A549 (cell line): ENCODE data around the gene MTPN. TPM values are rescaled to one million over a fixed set of nuclear protein-coding genes. Genes with fewer than 3 reads are reported as not detected.

ENCODE experiments used
- ATAC-seq, 2 experiments: fragments of 200-7000 bp in 1 of 2; fragments of >200 bp in 1 of 2; cut with Nextera tagmentation in 1 of 2; cut with Tn5 transposase in 1 of 2; 3 replicates each; pipeline versions ENCODE4 v1.8.0 to v1.9.1; 2018 to 2020; ENCODE audit warnings: mild to moderate bottlenecking in 1 of 2, moderate library complexity in 1 of 2
- CTCF ChIA-PET: fragments of 300-600 bp; sonication (Branson Sonifier 250); formaldehyde crosslinking; extraction: SDS; loops from one replicate; lab custom pipeline; 2021; ENCODE audit warnings: antibody characterized with exemption, inconsistent platforms; lab: Yijun Ruan, JAX
- POLR2A ChIA-PET: fragments of 350-600 bp; formaldehyde crosslinking; extraction: SDS; loops from one replicate; lab custom pipeline; 2021; ENCODE audit warnings: antibody characterized with exemption, inconsistent platforms; lab: Yijun Ruan, JAX
- DNase-seq, 2 experiments: peaks; one replicate each; pipeline versions ENCODE4 v3.0.0 to v3.0.0-alpha.2; 2011 to 2016; ENCODE audit warnings: low read depth in 1 of 2, low spot score in 1 of 2
- FAIRE-seq: peaks from 2 replicates; lab custom pipeline; 2011; peaks lifted over from hg19 to GRCh38; lab: Jason Lieb, UNC
- H3K27ac ChIP-seq, 2 experiments: fragments of >200 bp; sonication (Bioruptor Twin); formaldehyde crosslinking; 3 replicates each; pipeline ENCODE4 v1.5.1; 2016 to 2017
- H3K4me1 ChIP-seq: fragments of >200 bp; sonication (Bioruptor Twin); formaldehyde crosslinking; 3 replicates; pipeline ENCODE4 v1.6.1; 2016
- H3K4me2 ChIP-seq: fragments of >200 bp; sonication (Bioruptor Twin); formaldehyde crosslinking; 3 replicates; pipeline ENCODE4 v1.6.1; 2016
- H3K4me3 ChIP-seq: fragments of >200 bp; sonication (Bioruptor Twin); formaldehyde crosslinking; 3 replicates; pipeline ENCODE4 v1.5.1; 2016
- H3K9me3 ChIP-seq: fragments of >200 bp; sonication (Bioruptor Twin); formaldehyde crosslinking; 3 replicates; pipeline ENCODE4 v1.6.1; 2016
- BHLHE40 ChIP-seq: IDR thresholded peaks from 2 replicates; pipeline ENCODE4 v1.6.1; 2012; ENCODE audit warnings: low read depth, low read length, inconsistent platforms
- CEBPB ChIP-seq, 2 experiments: fragments of >200 bp in 1 of 2; sonication (Bioruptor Twin) in 1 of 2; formaldehyde crosslinking in 1 of 2; IDR thresholded peaks; 2 replicates each; pipeline ENCODE4 v1.6.1; 2012 to 2016
- CHD4 ChIP-seq: fragments of 200-600 bp; sonication (generic); IDR thresholded peaks from 2 replicates; pipeline ENCODE4 v1.6.1; 2016; ENCODE audit warnings: antibody characterized with exemption, mild to moderate bottlenecking, borderline replicate concordance
- EHF ChIP-seq: fragments of 250-450 bp; sonication (Bioruptor Pico); IDR thresholded peaks from 2 replicates; pipeline ENCODE4 v1.5.0; 2020; ENCODE audit warnings: mild to moderate bottlenecking
- FOSL2 ChIP-seq, 2 experiments: fragments of 450-650 bp in 1 of 2; fragments of >200 bp in 1 of 2; sonication (Bioruptor Twin) in 1 of 2; formaldehyde crosslinking; IDR thresholded peaks; 2 replicates each; pipeline versions ENCODE4 v1.5.0 to v1.6.1; 2016 to 2020; ENCODE audit warnings: mild to moderate bottlenecking in 1 of 2, moderate library complexity in 1 of 2
- GATA3 ChIP-seq: IDR thresholded peaks from 2 replicates; pipeline ENCODE4 v1.6.1; 2012; ENCODE audit warnings: borderline replicate concordance
- HDAC2 ChIP-seq: fragments of 200-600 bp; sonication (generic); IDR thresholded peaks from 2 replicates; pipeline ENCODE4 v1.6.1; 2016
- HEYL ChIP-seq: fragments of 250-450 bp; sonication (Bioruptor Pico); IDR thresholded peaks from 2 replicates; pipeline ENCODE4 v1.8.0; 2021; ENCODE audit warnings: mild to moderate bottlenecking, moderate library complexity
- JUNB ChIP-seq: fragments of >200 bp; sonication (Bioruptor Twin); formaldehyde crosslinking; IDR thresholded peaks from 2 replicates; pipeline ENCODE4 v1.6.1; 2016
- KDM5A ChIP-seq: fragments of 200-600 bp; sonication (generic); IDR thresholded peaks from 2 replicates; pipeline ENCODE4 v1.6.1; 2016; ENCODE audit warnings: antibody characterized with exemption, mild to moderate bottlenecking
- MAFK ChIP-seq: fragments of 450-650 bp; IDR thresholded peaks from 2 replicates; pipeline ENCODE4 v1.6.1; 2014; ENCODE audit not compliant: partially characterized antibody
- MAZ ChIP-seq: fragments of 150-350 bp; IDR thresholded peaks from 2 replicates; pipeline ENCODE4 v1.6.1; 2014; ENCODE audit warnings: antibody characterized with exemption, low read depth, low read length, borderline replicate concordance
- NFE2L2 ChIP-seq: fragments of 150-350 bp; conservative IDR thresholded peaks from 2 replicates; pipeline ENCODE4 v1.6.1; 2014; ENCODE audit warnings: low read length
- NPAS2 ChIP-seq: fragments of 250-450 bp; sonication (Bioruptor Pico); IDR thresholded peaks from 2 replicates; pipeline ENCODE4 v1.8.0; 2022; ENCODE audit warnings: mild to moderate bottlenecking, moderate library complexity, borderline replicate concordance
- NR3C1 ChIP-seq: fragments of >200 bp; sonication (Bioruptor Twin); formaldehyde crosslinking; IDR thresholded peaks from 3 replicates; pipeline ENCODE4 v1.6.1; 2017
- PHF8 ChIP-seq: fragments of 200-600 bp; sonication (generic); IDR thresholded peaks from 2 replicates; pipeline ENCODE4 v1.6.1; 2016; ENCODE audit warnings: low read depth, mild to moderate bottlenecking, antibody characterized with exemption, moderate library complexity, borderline replicate concordance
- TFCP2L1 ChIP-seq: fragments of 250-450 bp; sonication (Bioruptor Pico); IDR thresholded peaks from 2 replicates; pipeline ENCODE4 v1.5.0; 2021; ENCODE audit warnings: mild to moderate bottlenecking
- WGBS: methylation state at CpG from one replicate; pipeline ENCODE4 v1.1.6; 2017; ENCODE audit errors: missing lambda C conversion rate; 5-methylcytosine and 5-hydroxymethylcytosine counted together
- polyA plus RNA-seq, 4 experiments: library from polyadenylated mRNA; depleted of rRNA in 3 of 4; stranded (reverse); fragments of >200 nt; fragmentation: RNase III in 1 of 4; extraction: RNeasy Plus Mini Kit Qiagen cat#74134 plus additional on column Dnase treatment in 1 of 4; gene quantifications; 2 replicates in 3 of 4; 3 replicates in 1 of 4; pipeline ENCODE4 v1.2.3, GENCODE V29; 2011 to 2017
- TF ChIP-seq, protein P1 (sequence below): fragments of >200 bp; sonication (Bioruptor Twin); formaldehyde crosslinking; IDR thresholded peaks from 3 replicates; pipeline ENCODE4 v1.6.1; 2016
- TF ChIP-seq, protein P2 (sequence below): IDR thresholded peaks from 2 replicates; pipeline ENCODE4 v1.6.1; 2012; ENCODE audit warnings: low read depth, borderline replicate concordance
- TF ChIP-seq, protein P3 (sequence below): fragments of 150-350 bp; IDR thresholded peaks from 2 replicates; pipeline ENCODE4 v1.6.1; 2014; ENCODE audit warnings: low read depth, mild to moderate bottlenecking, low read length
- TF ChIP-seq, protein P4 (sequence below): fragments of >200 bp; sonication (Bioruptor Twin); formaldehyde crosslinking; IDR thresholded peaks from 2 replicates; pipeline ENCODE4 v1.6.1; 2016
- TF ChIP-seq, protein P5 (sequence below): fragments of 450-650 bp; IDR thresholded peaks from 2 replicates; pipeline ENCODE4 v1.6.1; 2014; ENCODE audit warnings: antibody characterized with exemption

Gene MTPN
- polyA plus RNA-seq, 2 of the 4 experiments (the other 2 are of a cell fraction) = 147 to 206 TPM

DNA sequence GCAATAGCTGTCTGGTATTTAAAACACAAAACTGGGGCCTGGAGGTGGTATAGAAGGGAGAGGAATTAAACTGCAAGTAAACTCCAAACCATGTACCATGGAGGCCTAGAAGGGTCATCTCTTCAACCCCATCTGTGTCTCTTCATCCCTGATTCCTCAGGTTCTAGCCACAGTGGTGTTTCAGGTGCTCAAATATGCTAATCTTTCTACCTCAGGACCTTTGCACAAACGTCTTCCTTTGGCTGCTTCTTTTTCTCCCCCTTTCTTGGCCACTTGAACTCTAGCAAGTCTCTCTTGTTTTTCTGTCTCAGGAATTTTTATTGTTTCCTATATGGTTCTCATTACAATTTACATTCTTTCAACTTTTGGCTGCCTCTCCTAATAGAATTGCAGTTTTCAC, 25.6 kb upstream of the MTPN start:
- no peak; a peak in 1 of 6 replicates for ATAC-seq
- DNase-seq = no peak
- POLR2A ChIA-PET = no interaction called here
- Histone ChIP-seq H3K9me3 (no peaks in the 10 kb centered on the region), H3K4me2 (no peak overlapping the region), H3K4me1 (0 out of 3 replicates have a peak, but pooled peaks cover 9% of the 10 kb centered on the region), H3K27ac (no peak overlapping the region), H3K4me3 (no peak overlapping the region)
- CTCF ChIA-PET = interaction anchor here (1.8 kb wide), 2 partner anchors 14 to 330 kb away, joined by 3 to 4 read pairs; no protein-coding TSS in a partner anchor
- 2% methylated on average over 1 of the region's 1 CpG for WGBS
- no peak for FAIRE-seq
- TF ChIP-seq FOSL2 (IDR thresholded peaks at IDR 0.05) (no peak), FOSL2 (CRISPR knock-in tag; IDR thresholded peaks at IDR 0.05) (no peak), TFCP2L1 (no peak), HEYL (no peak), EHF (no peak), HDAC2 (no peak), PHF8 (no peak), BHLHE40 (no peak), CEBPB (IDR thresholded peaks at IDR 0.05) (no peak), KDM5A (no peak), JUNB (no peak), NPAS2 (CRISPR knock-in tag) (no peak), GATA3 (no peak), MAZ (no peak), CHD4 (no peak), NFE2L2 (no peak)
- TF ChIP-seq, protein P1, sequence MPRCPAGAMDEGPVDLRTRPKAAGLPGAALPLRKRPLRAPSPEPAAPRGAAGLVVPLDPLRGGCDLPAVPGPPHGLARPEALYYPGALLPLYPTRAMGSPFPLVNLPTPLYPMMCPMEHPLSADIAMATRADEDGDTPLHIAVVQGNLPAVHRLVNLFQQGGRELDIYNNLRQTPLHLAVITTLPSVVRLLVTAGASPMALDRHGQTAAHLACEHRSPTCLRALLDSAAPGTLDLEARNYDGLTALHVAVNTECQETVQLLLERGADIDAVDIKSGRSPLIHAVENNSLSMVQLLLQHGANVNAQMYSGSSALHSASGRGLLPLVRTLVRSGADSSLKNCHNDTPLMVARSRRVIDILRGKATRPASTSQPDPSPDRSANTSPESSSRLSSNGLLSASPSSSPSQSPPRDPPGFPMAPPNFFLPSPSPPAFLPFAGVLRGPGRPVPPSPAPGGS = no peak
- TF ChIP-seq, protein P2, sequence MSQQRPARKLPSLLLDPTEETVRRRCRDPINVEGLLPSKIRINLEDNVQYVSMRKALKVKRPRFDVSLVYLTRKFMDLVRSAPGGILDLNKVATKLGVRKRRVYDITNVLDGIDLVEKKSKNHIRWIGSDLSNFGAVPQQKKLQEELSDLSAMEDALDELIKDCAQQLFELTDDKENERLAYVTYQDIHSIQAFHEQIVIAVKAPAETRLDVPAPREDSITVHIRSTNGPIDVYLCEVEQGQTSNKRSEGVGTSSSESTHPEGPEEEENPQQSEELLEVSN = no peak
- TF ChIP-seq, protein P3, sequence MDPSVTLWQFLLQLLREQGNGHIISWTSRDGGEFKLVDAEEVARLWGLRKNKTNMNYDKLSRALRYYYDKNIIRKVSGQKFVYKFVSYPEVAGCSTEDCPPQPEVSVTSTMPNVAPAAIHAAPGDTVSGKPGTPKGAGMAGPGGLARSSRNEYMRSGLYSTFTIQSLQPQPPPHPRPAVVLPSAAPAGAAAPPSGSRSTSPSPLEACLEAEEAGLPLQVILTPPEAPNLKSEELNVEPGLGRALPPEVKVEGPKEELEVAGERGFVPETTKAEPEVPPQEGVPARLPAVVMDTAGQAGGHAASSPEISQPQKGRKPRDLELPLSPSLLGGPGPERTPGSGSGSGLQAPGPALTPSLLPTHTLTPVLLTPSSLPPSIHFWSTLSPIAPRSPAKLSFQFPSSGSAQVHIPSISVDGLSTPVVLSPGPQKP = no peak
- TF ChIP-seq, protein P4, sequence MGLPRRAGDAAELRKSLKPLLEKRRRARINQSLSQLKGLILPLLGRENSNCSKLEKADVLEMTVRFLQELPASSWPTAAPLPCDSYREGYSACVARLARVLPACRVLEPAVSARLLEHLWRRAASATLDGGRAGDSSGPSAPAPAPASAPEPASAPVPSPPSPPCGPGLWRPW = no peak

DNA sequence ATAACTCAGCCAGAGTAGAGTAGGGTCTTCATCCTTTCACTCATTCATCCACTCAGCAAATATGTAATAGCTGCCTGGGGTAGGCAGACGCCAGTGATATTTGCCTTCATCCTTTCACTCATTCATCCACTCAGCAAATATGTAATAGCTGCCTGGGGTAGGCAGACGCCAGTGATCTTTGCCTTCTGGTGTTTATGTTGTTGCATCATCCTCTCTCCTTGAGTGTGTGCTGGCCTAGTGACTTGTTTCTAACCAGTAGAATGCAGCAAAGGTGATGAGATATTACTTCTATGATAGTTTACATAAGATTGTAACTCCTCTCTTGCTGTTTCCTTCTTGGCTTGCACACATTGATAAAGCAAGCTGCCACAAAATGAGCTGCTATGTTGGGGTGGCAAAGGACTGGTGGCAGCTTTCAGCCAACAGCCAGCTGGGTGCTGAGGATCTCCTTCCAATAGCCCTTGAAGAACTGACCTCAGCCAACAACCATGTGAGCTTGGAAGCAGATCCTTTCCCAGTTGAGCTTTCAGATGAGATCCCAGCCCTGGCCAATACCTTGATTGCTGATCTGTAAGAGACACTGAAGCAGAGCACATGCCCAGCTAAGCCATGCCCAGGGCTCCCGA, 23.2 kb upstream of the MTPN start:
- DNase-seq (no peak), ATAC-seq (peak in 1 of 2 experiments; percentile 24; a peak in 1 of 6 replicates), FAIRE-seq (no peak)
- TF ChIP-seq, protein P5, sequence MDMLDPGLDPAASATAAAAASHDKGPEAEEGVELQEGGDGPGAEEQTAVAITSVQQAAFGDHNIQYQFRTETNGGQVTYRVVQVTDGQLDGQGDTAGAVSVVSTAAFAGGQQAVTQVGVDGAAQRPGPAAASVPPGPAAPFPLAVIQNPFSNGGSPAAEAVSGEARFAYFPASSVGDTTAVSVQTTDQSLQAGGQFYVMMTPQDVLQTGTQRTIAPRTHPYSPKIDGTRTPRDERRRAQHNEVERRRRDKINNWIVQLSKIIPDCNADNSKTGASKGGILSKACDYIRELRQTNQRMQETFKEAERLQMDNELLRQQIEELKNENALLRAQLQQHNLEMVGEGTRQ = no peak
- TF ChIP-seq MAFK (peak; percentile 22), NR3C1 (no peak)
- WGBS = 2% methylated on average over 3 of the region's 3 CpGs
- CTCF ChIA-PET = interaction anchor here (0.7 to 3.6 kb wide), 8 partner anchors 8 to 328 kb away, joined by 3 to 20 read pairs (median 4); no protein-coding TSS in a partner anchor
- H3K4me1 ChIP-seq = 0 out of 3 replicates have a peak, but pooled peaks cover 9% of the 10 kb centered on the region
- H3K9me3 ChIP-seq = no peaks in the 10 kb centered on the region
- H3K4me2 ChIP-seq = 0 out of 3 replicates have a peak overlapping the region, but pooled peaks have one; percentile 5
- H3K27ac ChIP-seq = peak overlapping the region; percentile 14 to 41; a peak in 1 of 6 replicates
- POLR2A ChIA-PET = no interaction called here
- H3K4me3 ChIP-seq = no peak overlapping the region
